Neural cell (in vitro differentiated cells): Measurements from ENCODE around the gene KRAS.

Source experiments
- CTCF ChIP-seq: fragments of 450-650 bp; IDR thresholded peaks from 2 replicates; pipeline ENCODE4 v1.5.1; 2014; ENCODE audit warnings: antibody characterized with exemption, mild to moderate bottlenecking, moderate library complexity; ENCODE audit not compliant: poor library complexity, severe bottlenecking
- EP300 ChIP-seq: fragments of 450-650 bp; conservative IDR thresholded peaks from 2 replicates; pipeline ENCODE4 v1.6.1; 2014; ENCODE audit warnings: antibody characterized with exemption, mild to moderate bottlenecking, moderate library complexity; ENCODE audit not compliant: poor library complexity, severe bottlenecking
- EZH2 ChIP-seq: fragments of 200-600, 300-800 bp; shearing (Covaris generic), sonication (generic); IDR thresholded peaks from 2 replicates; pipeline ENCODE4 v1.6.1; 2014; ENCODE audit warnings: antibody characterized with exemption, low read length, borderline replicate concordance, mild to moderate bottlenecking; ENCODE audit not compliant: insufficient read depth, poor library complexity, severe bottlenecking
- POLR2AphosphoS5 ChIP-seq: IDR thresholded peaks from 2 replicates; pipeline ENCODE4 v1.6.1; 2012
- RAD21 ChIP-seq: fragments of 450-650 bp; conservative IDR thresholded peaks from 2 replicates; pipeline ENCODE4 v1.6.1; 2014; ENCODE audit warnings: antibody characterized with exemption, mild to moderate bottlenecking, moderate library complexity
- REST ChIP-seq: IDR thresholded peaks from 2 replicates; pipeline ENCODE4 v1.6.1; 2012; ENCODE audit warnings: borderline replicate concordance

GRCh38 chr12:25283006-25283405, 32.3 kb upstream of the KRAS start:
- TF ChIP-seq RAD21 (no peak), EZH2 (no peak), REST (no peak), POLR2AphosphoS5 (no peak), CTCF (no peak), EP300 (no peak)
